HG03442 (cell line): ENCODE data around the gene TRNAU1AP.

Experiments used
- ATAC-seq: cut with Tn5 transposase; IDR thresholded peaks from one replicate; pipeline ENCODE4 v1.9.1; 2021; ENCODE audit warnings: mild to moderate bottlenecking, moderate library complexity; ENCODE audit not compliant: unreplicated experiment

Gene TRNAU1AP

DNA sequence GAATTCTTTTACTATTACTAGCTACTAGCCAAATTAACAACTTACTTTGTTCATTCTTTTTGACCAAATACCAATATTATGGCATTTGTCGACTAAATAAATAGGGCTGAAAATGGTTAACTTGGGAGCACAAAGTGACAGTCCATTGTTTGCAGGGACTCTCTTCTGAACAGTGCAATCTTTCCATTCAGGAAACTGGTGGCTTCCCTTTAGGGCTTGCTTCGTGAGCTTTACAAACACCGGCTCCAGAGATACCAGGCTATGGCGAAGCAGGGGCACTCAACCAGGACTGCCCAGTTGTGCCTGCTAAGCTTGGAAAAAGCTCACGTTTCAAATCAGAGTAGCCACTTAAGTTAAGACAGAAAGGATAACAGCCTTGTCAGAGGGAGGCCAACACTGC, 51.5 kb downstream of the TRNAU1AP start:
- no peak for ATAC-seq

DNA sequence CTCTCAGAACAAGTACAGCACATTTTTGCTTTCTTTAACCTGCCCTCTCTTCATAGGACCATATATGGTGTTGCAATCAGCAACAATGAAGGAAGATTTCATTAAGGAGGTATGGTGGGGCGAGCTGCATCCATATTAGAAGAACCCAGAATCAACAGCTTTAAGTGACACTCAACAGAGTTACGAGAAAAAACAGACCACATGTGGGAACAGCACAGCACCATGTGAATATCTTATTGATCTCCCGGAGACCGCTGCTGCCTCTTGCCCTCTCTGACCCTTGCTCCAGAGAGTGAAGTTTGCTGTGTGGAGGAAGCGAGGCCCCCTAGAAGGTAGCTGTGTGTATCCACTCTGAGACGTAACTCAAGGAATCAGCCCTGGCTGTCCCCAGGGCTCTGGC, 52.1 kb downstream of the TRNAU1AP start:
- no peak for ATAC-seq

DNA sequence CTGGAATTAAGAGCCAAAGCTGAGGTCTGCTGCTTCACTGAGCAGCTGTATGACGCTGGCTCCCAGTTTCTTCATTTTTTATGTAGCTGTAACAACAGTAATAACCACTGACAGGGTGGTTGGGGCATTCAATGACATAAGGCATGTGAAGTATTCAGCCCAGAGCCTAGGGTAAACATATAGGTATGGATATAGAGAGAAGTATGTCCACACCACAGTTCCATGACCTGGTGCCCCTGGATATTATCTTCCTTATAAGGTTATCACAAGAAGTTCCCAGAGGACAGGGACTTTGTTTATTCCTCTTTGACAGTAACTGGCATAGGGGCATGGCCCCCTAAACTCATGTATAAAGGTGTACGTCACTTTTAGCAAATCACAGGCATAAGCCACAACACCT, 53.9 kb downstream of the TRNAU1AP start:
- ATAC-seq = no peak

DNA sequence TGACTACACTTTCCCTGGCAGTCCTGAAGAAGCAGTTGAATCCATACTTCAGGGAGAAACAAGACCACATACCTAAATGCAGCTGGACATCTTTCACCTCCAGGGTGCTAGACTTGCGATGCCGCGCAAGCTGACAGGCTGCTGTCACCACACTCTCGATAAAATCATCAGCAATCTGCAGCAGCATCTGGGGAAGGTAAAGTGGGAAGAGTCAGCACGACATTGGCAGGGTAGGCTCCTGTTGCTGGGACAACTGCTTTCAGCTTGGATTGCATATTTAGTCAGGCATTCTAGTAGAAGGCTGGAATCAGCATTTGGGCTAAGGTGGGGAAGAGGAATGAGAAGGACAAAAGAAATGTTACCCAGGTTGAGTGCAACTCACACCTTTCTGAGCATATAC, 60.3 kb downstream of the TRNAU1AP start:
- ATAC-seq = no peak
